PC-9 (cell line): ENCODE data around the gene HTR4.

Experiments
- EZH2 ChIP-seq: fragments of 200-600 bp; sonication (generic); IDR thresholded peaks from 2 replicates; pipeline ENCODE4 v1.8.0; 2017; ENCODE audit warnings: antibody characterized with exemption, low read depth
- TF ChIP-seq, protein P1 (sequence below): fragments of 200-600 bp; sonication (generic); conservative IDR thresholded peaks from 2 replicates; pipeline ENCODE4 v1.6.1; 2017; ENCODE audit warnings: mixed run types, antibody characterized with exemption, mild to moderate bottlenecking, moderate library complexity

DNA sequence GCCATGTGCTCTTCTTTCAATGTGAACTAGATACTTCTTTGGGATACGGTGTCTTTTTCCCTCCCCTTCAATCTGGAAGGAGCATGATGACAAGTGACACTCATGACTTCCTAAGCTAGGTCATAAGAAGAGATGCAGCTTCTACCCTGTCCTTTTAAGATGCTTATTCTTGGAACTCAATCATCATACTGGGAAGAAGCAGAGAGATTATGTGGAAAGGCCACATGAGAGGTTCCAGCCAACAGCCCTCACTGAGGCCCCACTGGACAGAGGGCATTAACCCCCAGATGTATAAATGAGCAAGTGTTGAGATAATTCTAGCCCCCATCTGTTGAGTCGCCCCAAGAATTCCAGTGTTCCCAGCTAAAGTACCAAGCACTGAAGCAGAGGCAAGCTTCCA, 29.3 kb upstream of the HTR4 start:
- TF ChIP-seq, protein P1, sequence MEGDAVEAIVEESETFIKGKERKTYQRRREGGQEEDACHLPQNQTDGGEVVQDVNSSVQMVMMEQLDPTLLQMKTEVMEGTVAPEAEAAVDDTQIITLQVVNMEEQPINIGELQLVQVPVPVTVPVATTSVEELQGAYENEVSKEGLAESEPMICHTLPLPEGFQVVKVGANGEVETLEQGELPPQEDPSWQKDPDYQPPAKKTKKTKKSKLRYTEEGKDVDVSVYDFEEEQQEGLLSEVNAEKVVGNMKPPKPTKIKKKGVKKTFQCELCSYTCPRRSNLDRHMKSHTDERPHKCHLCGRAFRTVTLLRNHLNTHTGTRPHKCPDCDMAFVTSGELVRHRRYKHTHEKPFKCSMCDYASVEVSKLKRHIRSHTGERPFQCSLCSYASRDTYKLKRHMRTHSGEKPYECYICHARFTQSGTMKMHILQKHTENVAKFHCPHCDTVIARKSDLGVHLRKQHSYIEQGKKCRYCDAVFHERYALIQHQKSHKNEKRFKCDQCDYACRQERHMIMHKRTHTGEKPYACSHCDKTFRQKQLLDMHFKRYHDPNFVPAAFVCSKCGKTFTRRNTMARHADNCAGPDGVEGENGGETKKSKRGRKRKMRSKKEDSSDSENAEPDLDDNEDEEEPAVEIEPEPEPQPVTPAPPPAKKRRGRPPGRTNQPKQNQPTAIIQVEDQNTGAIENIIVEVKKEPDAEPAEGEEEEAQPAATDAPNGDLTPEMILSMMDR = no peak
- TF ChIP-seq EZH2 = no peak
